HG02973 (cell line): ENCODE measurements around the gene PIGS.

ENCODE experiments used
- ATAC-seq: cut with Tn5 transposase; IDR thresholded peaks from one replicate; pipeline ENCODE4 v1.9.1; 2021; ENCODE audit warnings: moderate library complexity; ENCODE audit not compliant: unreplicated experiment

The PIGS gene

DNA sequence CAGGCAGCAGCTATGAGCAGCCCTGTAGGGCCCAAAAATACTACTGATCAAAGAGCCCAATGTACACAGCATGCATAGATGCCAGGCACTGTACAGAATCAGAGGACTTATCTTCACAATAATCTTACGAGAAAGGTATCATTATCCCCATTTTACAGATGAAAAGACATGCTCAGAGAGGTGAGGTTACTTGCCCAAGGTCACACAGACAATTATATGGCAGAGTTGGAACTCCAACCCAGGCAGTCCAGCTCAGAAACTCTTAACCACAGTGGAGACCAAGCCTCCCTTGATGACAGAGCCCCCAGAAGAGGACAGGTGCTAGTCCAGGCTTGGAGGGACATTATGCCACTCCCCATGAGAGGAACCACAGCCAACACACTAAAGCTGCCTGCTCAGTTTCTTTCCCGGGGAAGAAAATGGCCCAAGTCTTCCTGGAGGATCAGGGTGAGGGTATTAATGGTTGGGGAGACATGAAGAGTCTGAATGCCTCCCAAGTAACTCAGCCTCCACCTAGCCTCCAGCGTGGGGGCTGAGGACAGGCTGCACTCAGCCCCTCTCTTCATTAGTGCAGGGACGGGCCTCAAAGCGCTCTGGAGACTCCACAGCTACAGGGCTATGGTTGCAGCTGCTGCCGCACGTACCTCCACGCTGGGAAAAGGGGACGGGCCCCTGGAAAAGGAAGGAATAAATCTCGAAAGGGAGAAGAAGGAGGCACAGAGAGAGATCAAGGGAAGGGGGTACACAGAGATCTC is 19.7 kb downstream of the PIGS start:
- ATAC-seq = no peak

DNA sequence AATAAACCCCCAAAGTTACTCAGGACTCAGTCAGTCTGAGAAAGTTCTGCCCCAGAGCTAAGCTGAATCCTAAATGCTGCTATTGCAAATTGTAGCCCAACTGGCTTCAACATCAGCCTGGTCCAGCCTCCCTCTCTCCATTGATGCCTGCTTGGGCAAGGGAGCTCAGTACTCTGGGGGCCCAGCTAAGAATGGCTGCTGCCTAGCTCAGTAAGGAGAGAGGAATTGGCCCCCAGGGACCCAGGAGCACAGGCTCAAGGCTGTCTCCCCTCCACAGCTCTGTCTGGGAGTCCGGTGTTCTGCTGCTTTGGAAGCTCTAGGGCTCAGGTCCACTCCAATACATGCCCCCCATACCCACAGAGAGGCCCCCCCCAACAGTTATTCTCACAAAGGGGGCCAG is 20.5 kb downstream of the PIGS start:
- ATAC-seq = no peak

DNA sequence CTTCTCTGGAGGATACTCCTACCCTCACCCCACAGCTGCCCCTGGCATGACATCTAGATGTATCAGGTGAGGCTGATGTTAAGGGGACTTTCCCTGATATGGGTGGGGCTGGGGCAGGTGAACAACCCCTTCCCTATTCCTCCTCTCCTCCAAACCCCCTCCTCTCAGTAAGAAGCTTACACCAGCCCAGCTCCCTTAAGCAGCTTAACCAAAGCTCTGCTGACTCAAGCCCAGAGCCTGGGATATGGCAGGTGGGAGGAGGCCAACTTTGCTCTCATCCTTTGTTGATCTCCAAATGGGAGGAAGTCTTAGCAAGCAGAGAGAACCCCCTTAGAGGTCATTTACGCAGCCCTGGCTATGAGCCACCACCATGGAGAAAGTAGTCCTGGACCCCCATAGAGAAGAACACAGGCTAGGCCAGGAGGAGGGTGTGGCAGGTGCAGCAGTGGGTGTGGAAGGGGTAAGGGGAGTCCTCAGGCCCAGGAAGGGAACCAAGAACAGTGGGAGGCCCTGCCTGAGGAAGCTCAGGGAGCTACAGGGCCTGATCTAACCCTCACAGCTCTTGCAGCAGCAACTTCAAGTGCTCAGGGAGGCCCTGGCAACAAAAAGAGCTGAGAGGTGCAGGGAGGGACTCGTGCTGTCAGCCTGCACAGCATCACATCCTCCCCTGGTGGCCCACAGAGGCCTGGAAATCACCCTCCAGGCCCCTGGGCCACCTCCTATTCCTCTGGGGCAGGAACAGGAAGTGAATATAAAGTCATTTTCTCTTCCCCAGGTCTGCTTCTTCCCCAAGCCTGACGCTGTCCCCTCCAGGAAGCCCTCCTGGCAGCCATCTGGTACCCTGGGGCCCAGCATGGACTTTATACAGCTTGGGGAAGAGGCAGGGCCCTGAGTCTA is 21.8 kb downstream of the PIGS start:
- ATAC-seq = no peak

DNA sequence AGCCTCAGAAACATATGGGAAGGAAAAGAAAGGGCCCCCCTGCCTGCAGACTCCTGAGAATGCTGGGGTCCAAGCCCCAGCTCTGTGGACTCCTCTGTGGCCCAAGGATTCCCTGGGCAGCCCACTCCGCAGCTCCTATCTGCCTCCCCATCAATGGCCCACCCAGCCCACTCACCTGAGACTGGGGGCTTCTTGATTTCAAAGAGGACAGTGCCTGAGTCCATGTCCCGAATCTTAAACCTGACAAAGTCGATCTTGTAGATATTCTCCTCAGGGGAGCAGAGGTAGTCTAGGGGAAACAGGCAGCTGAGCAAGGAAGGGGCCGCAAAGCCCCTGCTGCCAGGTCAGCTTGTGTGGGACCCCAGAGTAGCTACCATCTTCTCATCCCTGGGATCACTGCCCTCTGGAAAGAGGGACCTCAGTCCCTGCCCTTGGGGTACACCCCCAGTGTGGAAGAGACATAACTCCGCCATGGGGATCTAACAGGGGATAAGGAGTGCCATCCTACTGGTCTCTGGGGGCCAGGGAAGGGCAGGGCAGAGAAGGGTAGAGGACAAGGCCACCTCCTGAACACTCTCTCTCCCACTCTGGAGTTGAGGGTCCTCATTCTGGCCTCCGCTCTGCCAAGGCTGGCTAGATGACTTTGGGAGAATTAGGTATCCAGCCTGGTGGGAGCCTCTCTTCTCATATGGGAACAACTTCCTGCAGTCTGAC is 22.8 kb downstream of the PIGS start:
- no peak for ATAC-seq

DNA sequence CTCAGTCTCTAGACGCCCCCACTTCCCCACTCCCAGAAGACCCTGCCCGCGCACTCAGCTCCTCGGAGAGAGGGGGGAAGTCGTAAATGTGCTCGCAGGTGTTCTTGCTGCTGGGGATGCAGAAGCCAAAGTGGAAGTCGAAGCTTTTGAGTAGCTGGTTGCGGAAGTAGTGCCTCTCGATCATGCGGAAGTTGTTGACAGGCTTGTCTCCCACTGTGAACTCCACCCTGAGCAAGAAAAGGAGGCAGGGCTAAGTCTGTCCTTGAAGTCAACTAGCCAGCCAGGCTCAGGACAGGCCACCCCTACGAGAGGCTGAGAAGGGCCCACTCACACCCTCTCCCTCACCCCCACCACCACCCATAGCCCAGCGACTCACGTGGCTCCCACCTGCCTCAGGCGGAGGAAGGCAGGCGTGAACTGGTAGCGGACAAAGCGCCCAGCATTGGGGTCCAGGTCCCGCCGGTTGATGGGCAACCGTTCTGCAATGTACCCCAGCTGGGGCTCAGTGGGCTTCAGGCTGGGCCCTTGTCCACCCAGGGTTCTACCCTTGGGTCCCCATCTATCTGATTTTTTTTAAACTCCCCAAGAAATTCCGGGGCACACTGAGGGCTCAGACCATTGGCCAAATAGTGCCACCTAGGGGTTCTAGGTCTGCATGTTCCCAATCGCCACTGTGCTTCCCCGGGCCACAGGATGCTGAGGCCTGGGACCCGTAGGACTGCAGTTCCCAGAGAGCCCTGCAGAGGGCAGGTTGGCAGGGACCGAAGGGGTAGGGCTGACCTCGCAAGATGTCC is 23.5 kb downstream of the PIGS start:
- ATAC-seq = no peak

DNA sequence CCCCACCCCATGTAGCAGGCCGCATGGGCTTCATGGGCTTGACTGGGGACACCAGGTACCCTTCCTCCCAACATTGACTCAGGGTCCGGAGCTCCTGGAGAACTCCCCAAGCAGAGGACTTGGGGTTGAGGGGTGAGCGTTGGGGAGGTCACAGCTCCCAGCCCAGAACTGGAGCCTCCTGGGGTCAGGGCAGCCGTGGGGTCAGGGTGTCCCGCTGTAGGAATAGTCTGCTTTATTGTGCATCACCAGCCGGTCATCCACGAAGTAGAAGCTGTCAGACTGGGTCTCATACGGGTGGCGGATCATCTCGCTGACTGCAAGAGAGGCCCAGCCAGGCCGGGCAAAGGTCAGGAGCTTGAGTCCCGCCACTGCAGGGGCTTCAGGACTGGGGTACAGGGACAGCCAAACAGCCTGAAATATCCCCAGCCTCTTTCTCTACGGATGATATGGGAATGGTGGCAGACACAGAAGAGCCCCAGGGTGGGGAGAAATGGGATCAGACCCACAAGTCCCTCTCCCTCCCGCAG is 24.2 kb downstream of the PIGS start:
- ATAC-seq = no peak

DNA sequence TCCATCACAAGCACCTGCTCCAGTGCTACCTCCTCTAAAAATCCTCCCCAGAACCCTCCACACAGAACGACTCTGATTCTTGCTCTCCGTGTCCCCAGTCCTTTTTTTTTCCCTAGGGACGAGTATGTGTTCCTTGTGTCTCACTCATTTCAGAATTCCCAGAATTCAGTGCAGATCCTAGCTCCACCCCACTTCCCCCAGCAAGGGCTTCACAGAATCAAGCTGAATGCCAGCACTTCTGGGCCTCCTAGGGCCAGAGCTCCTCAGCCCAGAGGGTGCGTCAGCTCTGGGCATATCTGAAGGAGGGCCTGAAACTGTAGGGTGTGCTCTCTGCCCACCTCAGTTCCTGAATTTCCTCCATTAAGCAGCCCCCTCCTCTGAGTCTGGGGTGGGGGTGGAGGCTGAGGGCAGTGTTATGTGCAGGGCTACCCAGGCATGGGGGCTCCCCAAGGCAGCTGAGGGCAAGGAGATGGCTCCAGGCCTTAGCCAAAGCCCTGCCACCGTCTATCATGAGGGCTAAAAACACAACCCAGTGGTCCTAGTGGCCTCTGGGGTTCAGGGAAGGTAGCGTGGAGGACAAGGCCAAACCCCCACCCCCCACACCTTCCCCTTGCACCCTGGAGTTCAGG is 25.4 kb downstream of the PIGS start:
- no peak for ATAC-seq

DNA sequence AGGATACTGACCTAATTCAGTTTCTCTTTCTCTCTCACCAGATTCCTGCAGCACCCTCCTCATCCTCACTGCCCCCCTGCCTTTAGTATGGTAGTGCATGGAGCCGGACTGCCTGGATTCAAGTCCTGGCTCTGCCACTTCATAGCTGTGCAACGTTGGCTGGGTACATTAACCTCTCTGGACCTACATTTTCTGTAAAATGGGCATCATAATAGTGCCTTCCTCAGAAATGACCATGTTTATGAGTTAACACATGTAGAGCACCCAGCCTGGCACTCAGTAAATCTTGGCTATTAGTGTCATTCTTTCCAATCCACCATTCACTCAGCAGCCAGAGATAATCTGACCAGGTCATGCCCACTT is 26.2 kb downstream of the PIGS start:
- no peak for ATAC-seq

DNA sequence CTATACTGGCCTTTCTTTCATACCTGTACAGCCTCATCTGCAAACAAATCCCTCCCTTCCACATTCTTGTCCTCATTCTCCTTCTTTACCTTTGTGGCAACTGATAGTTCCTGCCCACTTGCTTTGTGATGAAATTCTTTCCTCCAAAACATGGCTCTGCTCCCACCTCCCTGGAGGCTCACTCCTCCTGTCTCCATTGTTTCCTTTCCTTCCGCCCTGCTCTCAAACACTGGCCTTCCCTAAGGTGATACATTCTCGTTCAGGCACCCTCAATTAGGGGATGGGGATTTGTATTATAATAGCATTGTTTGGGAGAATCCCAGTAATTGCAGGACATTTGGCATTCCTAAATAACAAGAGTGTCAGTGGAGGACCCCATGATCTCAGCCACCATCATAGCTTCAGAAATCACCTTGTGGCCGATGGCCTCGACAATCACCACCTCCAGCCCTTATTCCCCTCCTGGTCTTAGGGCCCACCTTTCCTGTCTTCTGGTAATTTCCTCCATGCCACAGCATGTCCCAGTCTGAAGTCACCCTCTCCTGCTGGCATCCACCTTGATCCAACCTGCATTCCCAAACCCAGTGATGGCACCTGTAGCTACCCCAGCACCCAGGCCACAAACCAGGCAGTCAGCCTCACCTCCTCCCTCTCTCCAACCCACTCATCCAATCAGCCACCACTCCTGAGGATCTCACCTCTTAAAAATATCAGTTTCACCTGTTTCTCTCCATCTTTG is 26.8 kb downstream of the PIGS start:
- no peak for ATAC-seq

DNA sequence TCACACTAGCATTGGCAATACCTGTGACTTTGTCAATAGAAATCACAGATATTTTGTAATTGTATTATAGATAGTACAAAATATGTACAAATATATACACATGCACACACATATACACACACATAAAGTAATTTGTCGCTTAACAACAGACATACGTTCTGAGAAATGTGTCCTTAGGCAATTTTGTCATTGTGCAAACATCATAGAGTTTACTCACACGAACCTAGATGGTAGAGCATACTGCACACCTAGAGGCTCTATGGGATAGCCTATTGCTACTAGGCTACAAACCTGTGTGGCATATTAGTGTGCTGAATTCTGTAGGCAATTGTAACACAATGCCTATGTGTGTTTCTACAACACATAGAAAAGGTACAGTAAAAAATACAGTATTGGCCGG is 29.9 kb downstream of the PIGS start:
- no peak for ATAC-seq

DNA sequence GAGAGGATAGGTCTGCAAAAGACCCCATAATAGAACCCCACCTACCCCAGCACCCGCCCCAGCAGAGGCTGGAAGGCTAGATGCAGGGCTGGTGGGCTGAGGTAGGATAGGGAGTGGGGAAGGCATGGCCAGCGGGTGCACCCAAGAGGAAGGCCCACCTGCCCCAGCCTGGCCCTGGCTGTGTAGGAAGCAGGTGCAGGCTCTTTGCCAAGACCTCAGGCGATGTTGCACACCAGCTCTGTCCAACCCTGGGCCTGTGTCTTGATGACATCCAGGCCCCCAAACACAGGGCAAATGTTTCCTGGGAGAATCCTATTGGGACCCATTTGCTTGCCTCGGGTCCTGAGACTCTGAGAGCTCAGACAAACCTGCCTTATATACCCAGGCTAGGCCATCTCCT is 31.1 kb downstream of the PIGS start:
- no peak for ATAC-seq

DNA sequence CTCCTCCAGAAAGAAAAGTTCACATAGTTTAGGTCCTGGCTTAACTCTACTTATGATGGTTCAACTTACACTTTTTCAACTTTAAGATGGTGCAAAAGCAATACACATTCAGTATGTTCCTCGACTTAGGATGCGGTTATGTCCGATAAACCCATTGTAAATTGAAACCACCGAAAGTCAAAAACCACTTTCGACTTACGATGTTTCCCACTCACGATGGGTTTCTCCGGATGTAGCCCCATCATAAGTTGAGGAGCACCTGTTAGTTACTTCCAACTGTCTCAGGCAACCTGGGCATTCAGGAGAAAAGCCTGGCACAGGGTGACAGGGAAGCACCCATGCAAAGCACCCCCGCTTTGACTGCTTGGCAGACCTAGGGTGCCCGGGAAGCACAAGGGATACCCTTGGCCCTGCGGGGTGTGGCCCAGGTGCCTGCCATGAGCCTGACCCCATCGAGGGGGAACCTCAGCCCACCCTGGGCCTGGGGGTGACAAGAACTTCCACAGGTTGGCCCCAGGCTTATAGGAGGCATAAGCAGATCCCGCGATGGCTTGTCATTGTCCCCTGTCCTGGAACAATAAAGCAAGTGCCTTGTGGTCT is 32.9 kb downstream of the PIGS start:
- ATAC-seq = no peak

DNA sequence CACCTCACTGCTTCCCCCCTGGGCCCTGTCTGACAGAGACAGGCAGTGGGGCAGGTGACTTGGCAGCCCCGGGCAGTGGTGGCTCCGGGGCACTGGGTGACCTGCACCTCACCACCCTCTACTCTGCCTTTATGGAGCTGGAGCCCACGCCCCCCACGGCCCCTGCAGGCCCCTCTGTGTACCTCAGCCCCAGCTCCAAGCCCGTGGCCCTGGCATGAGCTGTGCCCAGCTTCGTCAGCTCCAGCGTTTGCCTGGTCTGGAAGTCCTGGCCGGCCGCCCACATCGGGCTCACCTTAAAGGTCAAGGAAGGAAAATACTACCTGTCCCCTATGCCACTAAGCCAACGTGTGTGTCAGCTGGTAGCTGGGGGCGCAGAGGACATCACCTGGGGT is 34.1 kb downstream of the PIGS start:
- ATAC-seq = no peak

DNA sequence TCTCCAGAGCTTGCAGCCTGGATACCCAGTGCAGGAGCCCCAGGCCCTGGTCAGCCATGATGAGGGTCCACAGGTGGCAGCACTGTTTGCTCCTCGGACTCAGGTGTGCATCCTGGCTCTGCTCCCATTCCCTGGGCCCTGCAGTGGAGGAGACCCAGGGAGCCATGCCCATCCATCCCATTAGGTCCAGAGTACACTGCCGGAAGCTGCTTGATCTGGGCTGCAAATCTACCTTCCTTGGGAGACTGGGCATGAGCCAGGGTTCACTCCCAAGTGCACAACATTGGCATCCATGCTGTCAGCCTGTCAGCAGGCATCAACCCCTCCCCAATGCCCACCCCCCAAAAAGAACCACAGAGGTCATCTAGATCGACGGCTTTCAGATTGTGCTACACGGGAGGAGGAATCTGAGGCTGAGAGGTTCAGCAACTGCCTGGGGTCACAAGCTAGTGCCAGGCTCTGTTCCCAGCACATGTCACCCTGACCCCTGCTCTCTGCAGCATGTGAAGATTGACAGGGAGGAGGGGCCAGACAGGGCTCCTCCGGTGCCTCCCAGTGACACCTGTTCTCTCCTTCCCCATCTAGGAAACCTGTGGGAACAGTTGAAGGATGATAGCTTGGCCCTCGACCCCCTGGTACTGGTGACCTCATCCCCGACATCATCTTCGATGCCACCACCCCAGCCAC is 34.6 kb downstream of the PIGS start:
- no peak for ATAC-seq

DNA sequence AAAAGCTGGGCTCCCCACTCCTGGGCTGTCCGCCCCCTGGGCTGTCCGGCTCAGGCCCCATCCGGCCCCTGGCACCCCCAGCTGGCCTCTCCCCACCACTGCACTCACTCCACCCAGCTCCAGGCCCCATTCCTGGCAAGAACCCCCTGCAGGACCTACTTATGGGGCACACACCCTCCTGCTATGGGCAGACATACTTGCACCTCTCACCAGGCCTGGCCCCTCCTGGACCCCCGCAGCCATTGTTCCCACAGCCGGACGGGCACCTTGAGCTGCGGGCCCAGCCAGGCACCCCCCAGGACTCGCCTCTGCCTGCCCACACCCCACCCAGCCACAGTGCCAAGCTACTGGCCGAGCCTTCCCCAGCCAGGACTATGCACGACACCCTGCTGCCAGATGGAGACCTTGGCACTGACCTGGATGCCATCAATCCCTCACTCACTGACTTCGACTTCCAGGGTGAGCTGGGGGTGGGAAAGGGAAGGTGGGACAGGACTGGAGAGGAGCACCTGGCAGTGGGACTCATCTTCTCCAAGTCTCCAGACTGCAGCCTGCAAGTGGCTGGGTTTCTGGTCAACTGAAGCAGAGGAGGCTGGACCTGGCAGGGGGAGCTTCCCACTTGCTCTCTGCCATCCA is 36.5 kb downstream of the PIGS start:
- no peak for ATAC-seq

DNA sequence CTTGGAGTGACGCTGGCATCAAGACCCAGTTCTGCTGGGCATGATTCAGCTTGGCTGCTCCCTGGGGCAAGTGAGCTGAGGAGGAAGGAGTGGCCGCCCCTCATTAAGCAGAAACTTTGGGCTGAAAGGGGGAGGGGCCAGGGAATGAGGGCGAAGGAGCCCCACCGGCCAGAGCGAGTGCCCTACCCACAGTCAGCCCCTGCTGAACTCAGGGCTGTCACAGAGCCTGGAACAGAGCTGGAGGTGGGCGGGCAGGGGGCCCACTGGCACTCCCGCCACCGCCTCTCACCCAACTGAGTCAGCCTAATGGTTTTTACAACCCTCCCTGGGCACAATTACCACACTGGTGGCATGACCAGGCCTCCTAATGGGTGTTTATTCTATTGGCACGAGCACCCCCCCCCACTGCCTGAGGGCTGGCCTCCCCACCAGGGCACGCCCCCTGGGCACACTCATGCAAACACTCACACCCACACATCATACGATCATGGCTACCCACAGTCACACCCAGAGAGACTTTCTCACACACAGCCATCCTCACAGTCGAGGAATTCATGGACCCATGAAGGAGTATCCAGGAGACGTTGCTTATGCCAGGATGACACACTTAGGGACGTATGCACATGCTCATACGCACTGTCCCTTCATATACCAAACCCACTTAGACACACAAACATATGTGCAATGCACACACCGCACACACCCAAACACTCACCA is 38.1 kb downstream of the PIGS start:
- ATAC-seq = no peak
